Measurements from ENCODE around the gene PPP2R2C. TPM values are rescaled to one million over a fixed set of nuclear protein-coding genes. Genes with fewer than 3 reads are reported as not detected.

PPP2R2C gene
- total and polyA plus RNA-seq, 12 donors = 0.14 to 10.6 (median 4.2) TPM

GRCh38 chr4:6509587-6509986, 37.2 kb upstream of the PPP2R2C start:
- intact Hi-C loops (cut with DNase I) = no loop called here
- no peak for DNase-seq
- H3K4me1 ChIP-seq = no peaks in the 10 kb centered on the region
- no peaks in the 10 kb centered on the region for H3K36me3 ChIP-seq
- no peak overlapping the region for H3K27ac ChIP-seq
- peaks cover 0 to 37% (median 7%) of the 10 kb centered on the region in 11 donors for H3K9me3 ChIP-seq
- no peak for ATAC-seq
- H3K27me3 ChIP-seq = peaks cover 0 to 4% (median 0%) of the 10 kb centered on the region in 7 donors
- no peak for TF ChIP-seq CTCF (IDR thresholded peaks at IDR 0.05)
- 65 to 74% methylated on average over 7 of the region's 7 CpGs for WGBS, 2 donors
- H3K4me3 ChIP-seq = no peak overlapping the region

GRCh38 chr4:6507345-6507744, 34.9 kb upstream of the PPP2R2C start:
- DNase-seq = no peak
- Histone ChIP-seq H3K4me1 (no peaks in the 10 kb centered on the region), H3K27ac (no peak overlapping the region), H3K4me3 (no peak overlapping the region), H3K36me3 (no peaks in the 10 kb centered on the region), H3K9me3 (peaks cover 0 to 41% (median 11%) of the 10 kb centered on the region in 11 donors), H3K27me3 (peaks cover 0 to 4% (median 0%) of the 10 kb centered on the region in 7 donors)
- ATAC-seq = no peak
- WGBS, 2 donors = 79 to 80% methylated on average over 4 of the region's 4 CpGs
- no peak for TF ChIP-seq CTCF (IDR thresholded peaks at IDR 0.05)
- intact Hi-C loops (cut with DNase I) = no loop called here

DNA sequence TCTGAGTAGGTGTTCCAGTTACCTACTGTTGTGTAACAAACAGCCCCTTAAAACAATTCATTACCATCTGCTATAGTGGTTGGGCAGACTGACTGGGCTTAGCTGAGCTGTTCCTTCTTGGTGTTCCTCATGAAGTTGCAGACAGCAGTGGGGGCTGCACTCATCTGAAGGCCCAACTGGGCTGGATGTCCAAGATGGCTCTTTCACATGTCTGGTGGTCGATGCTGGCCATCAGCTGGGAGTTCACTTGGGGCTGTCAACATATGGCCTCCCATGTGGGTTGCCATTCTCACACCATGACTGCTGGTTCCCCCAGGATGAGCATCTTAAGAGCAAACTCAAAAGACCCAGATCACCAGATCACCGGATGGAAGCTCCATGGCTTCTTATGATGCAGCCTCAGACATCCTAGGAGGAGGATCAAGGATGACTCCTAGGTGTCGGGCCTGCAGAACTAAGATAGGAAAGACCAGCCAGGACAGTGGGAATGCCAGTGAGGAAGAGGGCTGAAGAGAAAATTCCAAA, 34.3 kb upstream of the PPP2R2C start:
- no peak for DNase-seq
- 86 to 87% methylated on average over 3 of the region's 3 CpGs for WGBS, 2 donors
- intact Hi-C loops (cut with DNase I) = no loop called here

DNA sequence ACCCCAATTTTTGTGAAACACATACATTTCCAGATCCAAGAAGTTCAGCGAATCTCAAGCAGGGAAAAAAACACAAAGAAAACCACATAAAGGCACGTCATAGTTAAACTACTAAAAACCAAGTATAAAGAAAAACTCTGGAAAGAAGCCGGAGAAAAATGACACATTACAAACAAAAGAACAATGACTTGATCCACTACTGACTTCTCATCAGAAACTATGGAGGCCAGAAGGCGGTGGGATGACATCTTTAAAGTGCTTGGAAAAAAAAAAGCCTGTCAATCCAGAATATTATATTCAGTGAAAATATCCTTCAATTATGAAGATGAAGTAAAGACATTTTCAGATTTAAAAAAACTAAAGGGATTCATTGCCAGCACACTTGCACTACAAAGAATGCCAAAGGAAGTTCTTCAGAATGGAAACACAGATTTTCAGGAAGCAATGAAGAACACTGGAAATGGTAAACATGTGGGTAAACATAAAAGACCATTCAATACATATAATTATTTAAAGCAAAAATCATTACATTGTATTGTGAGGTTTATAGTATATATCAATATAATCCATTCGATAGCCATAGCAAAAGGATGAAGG, 32.6 kb upstream of the PPP2R2C start:
- Histone ChIP-seq H3K9me3 (peaks cover 0 to 41% (median 11%) of the 10 kb centered on the region in 11 donors), H3K27ac (no peak overlapping the region), H3K4me1 (no peaks in the 10 kb centered on the region), H3K27me3 (peaks cover 0 to 5% (median 0%) of the 10 kb centered on the region in 7 donors), H3K4me3 (no peak overlapping the region), H3K36me3 (no peaks in the 10 kb centered on the region)
- TF ChIP-seq CTCF (IDR thresholded peaks at IDR 0.05) = no peak
- intact Hi-C loops (cut with DNase I) = no loop called here
- ATAC-seq (no peak), DNase-seq (no peak)
- 77 to 78% methylated on average over 5 of the region's 5 CpGs for WGBS, 2 donors

More for the DNA sequence above, 34.3 kb upstream of the PPP2R2C start:
- H3K4me3 ChIP-seq = no peak overlapping the region
- H3K27ac ChIP-seq = no peak overlapping the region
- H3K4me1 ChIP-seq = no peaks in the 10 kb centered on the region
- no peak for TF ChIP-seq CTCF (IDR thresholded peaks at IDR 0.05)
- no peak for ATAC-seq
- H3K36me3 ChIP-seq = no peaks in the 10 kb centered on the region
- H3K9me3 ChIP-seq = peaks cover 0 to 41% (median 11%) of the 10 kb centered on the region in 11 donors
- H3K27me3 ChIP-seq = peaks cover 0 to 4% (median 0%) of the 10 kb centered on the region in 7 donors
